DMS153 treated with DMSO at 0.1 percent for 48 hours (cell line): Measurements from ENCODE around the gene FCER2.
A peak's percentile ranks its signal among the peaks of the same experiment; 100 is the strongest.

ENCODE experiments used
- DNase-seq: peaks from one replicate; lab custom pipeline; 2025; ENCODE audit not compliant: unreplicated experiment; lab: John Stamatoyannopoulos, UW

FCER2 gene

GRCh38 chr19:7701049-7701653, 780 bp downstream of the FCER2 start:
- no peak for DNase-seq

GRCh38 chr19:7699417-7700401, 2.2 kb downstream of the FCER2 start:
- no peak for DNase-seq

- no peak for DNase-seq
Measured at GRCh38 chr19:7699003-7699402, 2.9 kb downstream of the FCER2 start.

GRCh38 chr19:7698583-7698982, 3.3 kb downstream of the FCER2 start:
- DNase-seq: no peak

- no peak for DNase-seq
Measured at GRCh38 chr19:7697721-7698287, 4.1 kb downstream of the FCER2 start.

GRCh38 chr19:7694499-7694898, 7.4 kb downstream of the FCER2 start:
- DNase-seq: no peak

GRCh38 chr19:7692417-7693088, 9.4 kb downstream of the FCER2 start:
- no peak for DNase-seq

- no peak for DNase-seq
Measured at GRCh38 chr19:7691497-7691896, 10.4 kb downstream of the FCER2 start.

GRCh38 chr19:7690779-7691258, 11.1 kb downstream of the FCER2 start:
- no peak for DNase-seq

GRCh38 chr19:7689165-7689564, 12.8 kb downstream of the FCER2 start:
- DNase-seq: no peak

GRCh38 chr19:7687177-7687576, 14.8 kb downstream of the FCER2 start:
- no peak for DNase-seq

- no peak for DNase-seq
Measured at GRCh38 chr19:7685546-7686445, 16.1 kb downstream of the FCER2 start.

- no peak for DNase-seq
Measured at GRCh38 chr19:7682175-7682855, 19.6 kb downstream of the FCER2 start.

GRCh38 chr19:7681340-7682174, 20.4 kb downstream of the FCER2 start:
- DNase-seq: no peak

- peak; percentile 40 for DNase-seq
Measured at GRCh38 chr19:7680606-7681339, 21.2 kb downstream of the FCER2 start, which contains the start of gene TRAPPC5. TRAPPC5 (plus strand) TSS chr19:7680833; CDS start chr19:7682254, 1,421 bp downstream.

GRCh38 chr19:7679771-7680605, 21.9 kb downstream of the FCER2 start:
- DNase-seq: no peak
